H1 (cell line): ENCODE results near the gene HSPA12A. TPM values are rescaled to one million over a fixed set of nuclear protein-coding genes. Genes with fewer than 3 reads are reported as not detected.

Experiments
- ASH2L ChIP-seq: fragments of 200-600, 300-600 bp; sonication (generic); IDR thresholded peaks from one replicate; pipeline ENCODE4 v1.7.1; 2017; ENCODE audit warnings: low read length
- CHD1 ChIP-seq: IDR thresholded peaks from 2 replicates; pipeline ENCODE4 v1.6.1; 2012; ENCODE audit warnings: low read depth, low read length, improper control_type of control experiment
- GABPA ChIP-seq: IDR thresholded peaks from 2 replicates; pipeline ENCODE4 v1.6.1; 2011; ENCODE audit warnings: mild to moderate bottlenecking, low read length, moderate library complexity, borderline replicate concordance; ENCODE audit not compliant: insufficient read depth
- SIX5 ChIP-seq: IDR thresholded peaks from 2 replicates; pipeline ENCODE4 v1.6.1; 2011; ENCODE audit warnings: mild to moderate bottlenecking, low read depth, low read length
- USF2 ChIP-seq: IDR thresholded peaks from 2 replicates; pipeline ENCODE4 v1.6.1; 2011; ENCODE audit warnings: low read length, improper control_type of control experiment
- polyA plus RNA-seq, 7 experiments: library from polyadenylated mRNA; depleted of rRNA in 3 of 7; stranded (reverse) in 5 of 7; unstranded in 2 of 7; fragments of >200 nt in 5 of 7; fragments of 200-250 nt in 2 of 7; gene quantifications; 1 replicate in 5 of 7; 2 replicates in 1 of 7; 4 replicates in 1 of 7; pipeline versions ENCODE4 v1.2.1 to v1.2.3, GENCODE V29; 2011 to 2013; ENCODE audit warnings: missing spikeins in 2 of 7, mixed read lengths in 2 of 7
- total RNA-seq: library from RNA; stranded (reverse); fragmentation: NEBNext Ultra II Directional; extraction: Animal tissue kit (Norgen Biotek cat#: 25700); gene quantifications from 2 replicates; pipeline ENCODE4 v1.2.1, GENCODE V29; 2021

Gene HSPA12A
- total and polyA plus RNA-seq, 2 of the 8 experiments (the other 6 are each of a cell fraction or from before 2014, with no cell fraction given), result 3.1 to 6.9 TPM

DNA sequence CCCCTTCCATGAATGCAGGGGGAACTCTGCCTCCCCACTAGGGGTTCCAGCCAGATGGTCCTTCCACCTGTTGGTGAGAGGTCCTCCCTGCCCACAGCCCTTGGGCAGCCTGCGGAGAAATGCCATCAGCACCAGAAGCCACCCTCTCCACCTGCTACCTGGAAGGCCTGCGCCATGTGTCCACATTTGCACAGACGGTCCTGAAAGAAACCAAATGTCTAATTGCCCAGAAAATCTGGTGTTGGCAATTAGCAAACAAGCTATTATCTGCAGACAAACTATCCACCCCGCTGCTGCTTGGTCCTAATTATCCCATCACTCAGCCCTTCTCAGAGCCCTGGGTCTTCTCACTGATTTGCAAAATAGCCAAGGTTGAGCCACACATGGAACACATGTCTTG, 32.3 kb downstream of the HSPA12A start (continued):
- TF ChIP-seq GABPA, result no peak
- TF ChIP-seq ASH2L, result no peak
- no peak for TF ChIP-seq CHD1
- TF ChIP-seq USF2, result no peak
- no peak for TF ChIP-seq SIX5
- TF ChIP-seq, all 59 proteins: peak for 0
